Ovary (tissue), 3 donors: ENCODE data around the gene NKAIN2.

Experiments
- POLR2A ChIP-seq: fragments of 450-650 bp; IDR thresholded peaks from one replicate; pipeline ENCODE4 v1.6.1; 2017; ENCODE audit warnings: antibody characterized with exemption, mild to moderate bottlenecking, moderate library complexity
- TF ChIP-seq, protein P1 (sequence below), 3 donors: fragments of 450-650 bp in 2 of 3; fragments of 200-600 bp in 1 of 3; IDR thresholded peaks; one replicate each; pipeline versions ENCODE4 v1.5.1 to v1.8.0; 2016 to 2022; ENCODE audit warnings: antibody characterized with exemption in 3 of 3, mild to moderate bottlenecking in 1 of 3
- donor health status: DM: no; HTN: no; CAD: no.

DNA sequence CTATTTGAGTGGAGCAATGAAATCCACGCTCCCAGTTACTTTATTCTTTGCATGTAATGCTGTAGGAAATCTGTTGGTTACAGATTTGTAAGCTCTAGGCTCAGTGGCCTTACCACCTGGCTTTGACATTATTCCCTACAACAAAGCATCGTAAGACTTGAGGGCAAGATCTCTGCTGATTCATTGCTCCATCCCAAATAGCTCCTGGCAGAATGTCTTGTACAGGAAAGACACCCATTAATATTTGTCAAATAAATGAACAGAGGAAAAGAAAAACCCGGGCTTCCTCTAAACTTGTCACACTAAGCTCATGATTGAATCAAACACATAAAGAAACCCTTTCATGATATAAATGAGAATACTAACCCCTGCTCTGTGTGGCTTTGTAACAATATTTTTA lies 801.1 kb downstream of the NKAIN2 start:
- TF ChIP-seq, protein P1, sequence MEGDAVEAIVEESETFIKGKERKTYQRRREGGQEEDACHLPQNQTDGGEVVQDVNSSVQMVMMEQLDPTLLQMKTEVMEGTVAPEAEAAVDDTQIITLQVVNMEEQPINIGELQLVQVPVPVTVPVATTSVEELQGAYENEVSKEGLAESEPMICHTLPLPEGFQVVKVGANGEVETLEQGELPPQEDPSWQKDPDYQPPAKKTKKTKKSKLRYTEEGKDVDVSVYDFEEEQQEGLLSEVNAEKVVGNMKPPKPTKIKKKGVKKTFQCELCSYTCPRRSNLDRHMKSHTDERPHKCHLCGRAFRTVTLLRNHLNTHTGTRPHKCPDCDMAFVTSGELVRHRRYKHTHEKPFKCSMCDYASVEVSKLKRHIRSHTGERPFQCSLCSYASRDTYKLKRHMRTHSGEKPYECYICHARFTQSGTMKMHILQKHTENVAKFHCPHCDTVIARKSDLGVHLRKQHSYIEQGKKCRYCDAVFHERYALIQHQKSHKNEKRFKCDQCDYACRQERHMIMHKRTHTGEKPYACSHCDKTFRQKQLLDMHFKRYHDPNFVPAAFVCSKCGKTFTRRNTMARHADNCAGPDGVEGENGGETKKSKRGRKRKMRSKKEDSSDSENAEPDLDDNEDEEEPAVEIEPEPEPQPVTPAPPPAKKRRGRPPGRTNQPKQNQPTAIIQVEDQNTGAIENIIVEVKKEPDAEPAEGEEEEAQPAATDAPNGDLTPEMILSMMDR (IDR thresholded peaks at IDR 0.05), result no peak
- TF ChIP-seq POLR2A, result no peak
